GM21825 (cell line): ENCODE measurements around the gene ANKDD1A.

Experiments used
- ATAC-seq: cut with Tn5 transposase; IDR thresholded peaks from one replicate; pipeline ENCODE4 v1.9.1; 2021; ENCODE audit warnings: mild to moderate bottlenecking, moderate library complexity; ENCODE audit not compliant: unreplicated experiment

ANKDD1A gene

GRCh38 chr15:64911311-64912186 is at the start of gene ANKDD1A:
Gene ANKDD1A (plus strand): TSS chr15:64911902. CDS start chr15:64911931, 29 bp downstream.
- ATAC-seq = peak; percentile 77

GRCh38 chr15:64861960-64862359 is 49.7 kb upstream of the ANKDD1A start:
- ATAC-seq = no peak

GRCh38 chr15:64862408-64862807 is 49.3 kb upstream of the ANKDD1A start:
- ATAC-seq = no peak

- ATAC-seq = no peak
These were observed 47.6 kb upstream of the ANKDD1A start for GRCh38 chr15:64864068-64864467.

DNA sequence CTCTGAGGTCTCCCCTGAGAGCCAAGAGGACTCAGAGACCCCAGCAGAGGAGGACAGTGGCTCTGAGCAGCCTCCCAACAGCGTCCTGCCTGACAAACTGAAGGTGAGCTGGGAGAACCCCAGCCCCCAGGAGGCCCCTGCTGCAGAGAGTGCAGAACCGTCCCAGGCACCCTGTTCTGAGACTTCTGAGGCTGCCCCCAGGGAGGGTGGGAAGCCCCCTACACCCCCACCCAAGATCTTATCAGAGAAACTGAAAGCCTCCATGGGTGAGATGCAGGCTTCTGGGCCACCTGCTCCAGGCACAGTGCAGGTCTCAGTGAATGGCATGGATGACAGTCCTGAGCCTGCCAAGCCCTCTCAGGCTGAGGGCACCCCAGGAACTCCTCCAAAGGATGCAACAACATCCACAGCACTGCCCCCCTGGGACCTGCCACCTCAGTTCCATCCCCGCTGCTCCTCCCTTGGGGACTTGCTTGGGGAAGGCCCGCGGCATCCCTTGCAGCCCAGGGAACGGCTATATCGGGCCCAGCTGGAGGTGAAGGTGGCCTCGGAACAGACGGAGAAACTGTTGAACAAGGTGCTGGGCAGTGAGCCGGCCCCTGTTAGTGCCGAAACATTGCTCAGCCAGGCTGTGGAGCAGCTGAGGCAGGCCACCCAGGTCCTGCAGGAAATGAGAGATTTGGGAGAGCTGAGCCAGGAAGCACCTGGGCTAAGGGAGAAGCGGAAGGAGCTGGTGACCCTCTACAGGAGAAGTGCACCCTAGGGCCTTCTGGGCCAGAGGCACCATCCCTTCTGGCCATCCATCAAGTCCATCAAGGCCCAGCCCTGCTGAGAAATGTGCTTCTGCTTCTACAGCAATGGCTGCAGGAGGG is 46.3 kb upstream of the ANKDD1A start:
- ATAC-seq = peak; percentile 65

DNA sequence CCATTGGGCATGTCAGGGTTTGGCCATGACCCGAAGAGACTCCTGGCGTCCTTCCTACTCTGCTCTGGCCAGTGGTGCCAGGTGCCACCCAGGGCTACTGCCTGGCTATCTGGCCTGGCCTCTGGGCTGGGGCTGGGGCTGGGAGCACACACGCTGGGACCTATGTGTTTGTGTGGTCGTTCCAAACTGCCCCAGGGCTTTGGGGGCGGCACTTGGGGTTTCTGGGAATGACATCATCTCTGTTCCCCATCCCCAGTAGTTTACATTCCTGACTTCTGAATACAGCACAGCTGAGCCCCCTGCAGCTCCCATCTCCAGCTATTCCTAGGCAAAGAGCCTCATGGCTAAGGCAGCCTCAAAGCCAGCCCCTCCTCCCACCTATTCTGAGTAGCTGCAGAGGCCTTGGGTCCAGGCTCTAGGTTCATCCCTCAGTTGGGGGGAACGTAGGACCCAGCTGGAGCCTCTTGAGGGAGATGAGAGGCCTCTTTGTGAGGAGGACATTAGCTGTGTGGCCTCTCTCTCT is 45.6 kb upstream of the ANKDD1A start:
- ATAC-seq = no peak

GRCh38 chr15:64869501-64869900 is 42.2 kb upstream of the ANKDD1A start:
- no peak for ATAC-seq

DNA sequence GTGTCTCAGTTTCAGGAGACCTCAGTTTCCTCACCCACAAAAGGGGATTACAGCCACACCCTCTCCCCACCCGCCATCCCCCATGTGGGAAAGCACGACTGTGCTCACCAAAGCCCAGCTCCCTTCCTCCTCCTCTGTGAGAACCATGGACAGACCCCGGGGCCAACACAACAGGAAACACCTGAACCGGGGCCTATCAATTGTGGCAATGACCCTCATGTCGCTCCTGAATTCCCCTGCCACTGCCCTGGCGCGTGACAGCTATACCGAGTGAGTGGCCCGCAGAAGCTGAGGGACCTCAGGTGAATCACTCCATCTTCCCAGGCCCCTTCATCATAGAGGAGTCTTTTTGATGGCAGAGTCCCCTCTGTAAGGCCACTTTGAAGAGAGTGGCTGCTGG is 41.3 kb upstream of the ANKDD1A start:
- ATAC-seq = no peak

GRCh38 chr15:64875641-64876223 is 36.0 kb upstream of the ANKDD1A start:
- ATAC-seq = no peak

DNA sequence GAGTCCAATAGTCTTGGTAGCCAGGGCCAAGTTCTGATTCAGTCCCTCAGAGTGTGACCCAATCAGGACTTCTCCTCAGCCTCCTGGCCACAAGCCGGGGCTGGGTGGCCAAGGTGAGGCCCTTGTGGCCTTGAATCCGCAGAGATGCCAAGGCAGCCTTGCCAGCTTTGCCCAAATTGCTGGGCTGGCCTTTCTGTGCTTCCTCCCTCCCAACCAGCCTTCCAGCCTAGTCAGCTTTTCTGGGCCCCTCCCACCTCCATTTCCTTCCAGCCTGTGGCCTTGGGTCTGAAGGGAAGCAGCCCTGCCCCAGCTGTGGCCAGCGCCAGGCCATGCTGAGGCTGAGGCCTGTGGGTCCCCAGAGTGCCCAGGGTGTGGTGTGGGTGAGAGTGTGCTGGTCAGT is 34.3 kb upstream of the ANKDD1A start:
- no peak for ATAC-seq

- ATAC-seq = no peak
These were observed 33.0 kb upstream of the ANKDD1A start for GRCh38 chr15:64878705-64879104.

DNA sequence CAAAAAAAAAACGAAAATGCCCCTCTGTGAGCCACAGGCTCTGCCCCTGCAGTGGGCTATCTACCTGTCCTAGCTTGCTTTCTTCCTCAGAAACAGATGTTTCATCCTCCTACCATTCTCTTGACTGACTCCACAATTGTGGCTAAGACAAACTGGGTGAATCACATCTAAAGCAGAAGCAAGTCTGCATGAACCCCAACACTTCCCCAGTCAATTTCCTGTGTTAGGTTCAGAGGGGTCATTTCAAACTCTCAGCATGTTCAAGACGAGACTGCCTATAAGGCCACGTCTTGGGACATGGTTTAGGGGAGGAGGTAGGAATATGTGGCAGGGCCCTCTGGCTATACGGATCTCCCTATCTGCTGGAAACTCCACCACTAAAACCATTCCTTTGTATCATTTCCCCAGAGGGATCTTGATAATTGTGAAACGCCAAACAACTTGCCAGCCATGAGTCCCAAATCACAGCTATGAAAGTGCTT is 28.6 kb upstream of the ANKDD1A start:
- ATAC-seq = peak; percentile 52

- ATAC-seq = peak; percentile 77
These were observed 27.6 kb upstream of the ANKDD1A start for GRCh38 chr15:64883997-64884511.

DNA sequence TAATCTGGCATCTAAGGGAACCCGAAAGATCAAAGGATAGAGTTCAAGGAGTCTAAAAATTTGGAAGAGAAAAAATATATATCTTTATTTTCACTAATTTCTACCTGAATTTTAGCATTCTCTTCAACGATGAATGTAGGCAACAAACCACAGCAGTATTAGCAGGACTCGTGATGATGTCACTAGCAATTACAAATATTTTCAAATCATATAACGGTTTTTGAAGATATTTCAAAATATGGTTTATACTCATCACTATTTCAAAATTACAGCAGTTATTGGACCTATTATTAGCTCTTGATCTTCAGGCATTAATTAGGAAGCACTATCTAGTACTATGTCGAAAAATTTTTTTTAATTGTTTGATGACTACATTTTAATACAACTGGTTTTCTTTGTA is 27.0 kb upstream of the ANKDD1A start:
- no peak for ATAC-seq

DNA sequence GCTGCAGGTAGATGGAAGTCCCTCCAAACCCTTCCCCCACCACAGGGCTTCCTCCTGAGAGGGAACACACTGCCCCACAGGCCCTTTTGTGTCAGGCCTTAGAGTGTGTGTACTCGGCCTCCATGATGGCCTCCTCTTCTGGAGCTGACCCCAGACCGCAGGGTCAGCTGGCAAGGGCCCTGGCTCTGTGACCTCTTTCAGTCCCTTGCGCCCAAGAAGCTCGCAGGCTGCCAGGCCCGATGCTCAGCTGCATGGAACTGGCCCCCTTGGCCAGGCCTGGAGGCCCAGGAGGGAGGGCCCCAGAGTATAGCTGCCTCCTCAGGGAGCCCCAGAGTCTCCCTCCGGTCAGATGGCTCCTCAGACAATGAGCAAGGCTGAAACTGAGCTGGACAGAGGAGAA is 23.4 kb upstream of the ANKDD1A start:
- no peak for ATAC-seq

- ATAC-seq = no peak
These were observed 20.1 kb upstream of the ANKDD1A start for GRCh38 chr15:64891561-64891960.

- ATAC-seq = no peak
These were observed 18.8 kb upstream of the ANKDD1A start for GRCh38 chr15:64892847-64893403.

DNA sequence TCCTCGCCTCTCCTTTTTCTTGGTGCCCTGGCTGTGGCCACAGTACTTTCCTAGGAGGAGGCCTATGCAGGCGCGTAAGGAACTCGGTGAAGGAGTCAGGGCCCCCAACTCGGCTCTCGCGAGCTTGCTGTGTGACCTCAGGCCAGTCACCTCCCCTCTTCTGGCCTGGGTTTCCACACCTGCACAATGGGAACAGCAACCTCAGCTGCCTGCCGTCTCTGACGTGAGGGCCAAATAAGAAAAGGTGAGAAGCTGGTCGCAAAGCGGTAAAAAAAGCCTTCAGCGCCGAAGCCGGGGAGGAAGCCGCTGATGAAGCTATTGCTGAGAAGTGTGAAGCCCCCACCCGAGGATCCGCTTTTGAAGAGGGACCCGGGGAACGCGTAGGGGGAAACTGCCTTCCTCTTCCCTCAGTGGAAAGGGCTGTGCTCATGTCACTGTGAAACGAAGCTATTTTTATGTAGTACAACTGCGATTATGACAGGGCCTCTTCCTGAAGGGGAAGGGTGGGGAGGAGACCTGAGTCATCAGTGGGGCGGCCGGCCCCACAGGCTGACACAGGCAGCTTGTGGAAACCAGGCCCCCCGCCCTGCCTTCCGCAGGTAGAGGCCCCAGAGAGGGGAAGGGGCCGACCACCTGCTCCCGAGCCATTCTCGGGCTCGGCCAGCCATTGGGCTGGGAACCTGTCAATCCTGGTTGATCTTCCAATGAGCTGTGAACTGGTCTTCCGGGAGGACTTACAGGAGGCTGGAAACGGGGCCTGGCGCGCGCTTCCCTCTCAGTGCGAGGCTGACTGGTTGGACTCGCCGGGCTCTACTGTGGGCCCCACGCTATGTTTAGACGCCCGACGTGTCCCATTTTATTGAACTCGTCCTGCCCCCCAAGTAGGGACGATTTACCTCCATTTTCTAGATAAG is 18.0 kb upstream of the ANKDD1A start:
- ATAC-seq = peak; percentile 57

DNA sequence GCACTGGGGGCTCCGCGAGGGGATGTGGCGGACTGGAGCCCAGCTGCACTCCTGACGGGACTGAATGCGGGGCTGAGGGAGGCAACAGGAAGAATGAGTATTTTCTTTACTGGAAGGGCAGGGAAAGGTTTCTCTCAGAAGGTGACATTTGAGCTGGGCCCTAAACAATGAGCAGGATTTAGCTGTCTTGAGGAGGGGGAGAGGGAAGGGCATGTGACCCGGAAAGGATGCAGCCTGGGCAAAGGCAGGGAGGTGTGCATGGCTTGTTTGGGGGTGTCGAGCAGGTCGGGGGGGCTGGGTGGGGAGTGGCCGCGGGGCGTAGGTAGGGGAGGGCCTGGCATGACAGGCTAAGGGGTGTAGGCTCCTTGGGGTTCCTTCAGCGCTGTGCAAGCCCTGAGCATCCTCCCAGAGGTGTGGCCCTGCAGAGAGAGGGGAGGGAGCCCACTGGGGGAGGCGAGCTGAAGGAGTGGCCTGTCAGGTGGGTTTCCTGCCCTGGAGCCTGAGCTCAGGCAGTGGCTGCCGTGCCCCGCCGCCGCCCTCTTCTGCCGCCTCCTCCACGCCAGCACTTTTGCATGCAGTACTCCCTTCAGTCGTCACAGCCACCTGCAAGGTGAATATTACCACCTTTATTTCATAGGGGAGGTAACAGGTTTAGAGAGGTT is 17.2 kb upstream of the ANKDD1A start:
- ATAC-seq = peak; percentile 23
